GM12892 (cell line): ENCODE results near the gene CD300E.

ENCODE experiments used
- POLR2A ChIP-seq: IDR thresholded peaks from 2 replicates; pipeline ENCODE4 v1.6.1; 2011; ENCODE audit warnings: low read depth, low read length, control low read depth
- POLR2AphosphoS5 ChIP-seq: IDR thresholded peaks from 2 replicates; pipeline ENCODE4 v1.6.1; 2011; ENCODE audit warnings: low read depth, low read length, control low read depth
- TAF1 ChIP-seq: IDR thresholded peaks from 2 replicates; pipeline ENCODE4 v1.6.1; 2011; ENCODE audit warnings: low read depth, mild to moderate bottlenecking, control low read depth, low read length, borderline replicate concordance

- no peak for TF ChIP-seq POLR2AphosphoS5
- TF ChIP-seq POLR2A: no peak
- TF ChIP-seq TAF1: no peak
Measured at GRCh38 chr17:74670329-74670728, 46.8 kb upstream of the CD300E start.
